Ishikawa (cell line): Measurements from ENCODE around the gene SNRPD3.

Source experiments
- CEBPB ChIP-seq: IDR thresholded peaks from 2 replicates; pipeline ENCODE4 v1.6.1; 2012
- CREB1 ChIP-seq: IDR thresholded peaks from 2 replicates; pipeline ENCODE4 v1.6.1; 2012; ENCODE audit warnings: low read depth
- EGR1 ChIP-seq: IDR thresholded peaks from 2 replicates; pipeline ENCODE4 v1.6.1; 2012
- EP300 ChIP-seq: IDR thresholded peaks from 2 replicates; pipeline ENCODE4 v1.6.1; 2012; ENCODE audit warnings: borderline replicate concordance
- FOXM1 ChIP-seq: IDR thresholded peaks from 2 replicates; pipeline ENCODE4 v1.6.1; 2012; ENCODE audit warnings: low read depth, borderline replicate concordance
- RAD21 ChIP-seq: IDR thresholded peaks from 2 replicates; pipeline ENCODE4 v1.6.1; 2012; ENCODE audit warnings: low read depth

- TF ChIP-seq EGR1 (no peak), CEBPB (no peak), RAD21 (no peak), EP300 (no peak), CREB1 (no peak), FOXM1 (no peak)
These were observed 40.8 kb upstream of the SNRPD3 start for GRCh38 chr22:24515027-24515338.
